Measurements from ENCODE around the gene PHLPP1. TPM values are rescaled to one million over a fixed set of nuclear protein-coding genes. Genes with fewer than 3 reads are reported as not detected.
"Not testable (repeated sequence)": the region's sequence is repeated elsewhere in the genome, so short reads cannot be mapped to it uniquely, and the experiment has no call there.

PHLPP1 gene
- total and polyA plus RNA-seq, 10 donors, result 1.2 to 10.6 (median 6.7) TPM

GRCh38 chr18:62690236-62690815 lies 25.0 kb upstream of the PHLPP1 start:
- no peak for TF ChIP-seq CTCF (IDR thresholded peaks at IDR 0.05 in 8 of 11, conservative IDR thresholded peaks at IDR 0.05 in 3 of 11)
- TF ChIP-seq POLR2AphosphoS5 (IDR thresholded peaks at IDR 0.05), result no peak
- TF ChIP-seq POLR2A (IDR thresholded peaks at IDR 0.05), result no peak
- no peaks in the 10 kb centered on the region for H3K36me3 ChIP-seq
- peaks cover 0 to 55% (median 38%) of the 10 kb centered on the region in 8 donors for H3K9me3 ChIP-seq
- H3K4me1 ChIP-seq, result no peaks in the 10 kb centered on the region
- 72 to 90% (median 83%) methylated on average over 6 of the region's 6 CpGs for WGBS, 5 donors
- no peak for DNase-seq
- intact Hi-C loops (cut with DNase I; ENCODE audit: low total_unique reads), result no loop called here
- no peaks in the 10 kb centered on the region for H3K27me3 ChIP-seq (replicated peaks in 1 of 7)
- no peak overlapping the region for H3K4me3 ChIP-seq
- no peak overlapping the region for H3K27ac ChIP-seq

GRCh38 chr18:62693659-62694058 lies 21.7 kb upstream of the PHLPP1 start:
- no peak for DNase-seq
- Histone ChIP-seq H3K27ac (no peak overlapping the region), H3K9me3 (peaks cover 0 to 30% (median 17%) of the 10 kb centered on the region in 8 donors), H3K4me3 (no peak overlapping the region), H3K4me1 (no peaks in the 10 kb centered on the region), H3K36me3 (no peaks in the 10 kb centered on the region), H3K27me3 (replicated peaks in 1 of 7) (no peaks in the 10 kb centered on the region)
- TF ChIP-seq POLR2AphosphoS5 (IDR thresholded peaks at IDR 0.05), result no peak
- no peak for TF ChIP-seq POLR2A (IDR thresholded peaks at IDR 0.05)
- no peak for TF ChIP-seq CTCF (IDR thresholded peaks at IDR 0.05 in 8 of 11, conservative IDR thresholded peaks at IDR 0.05 in 3 of 11)
- WGBS, 5 donors, result 61 to 74% (median 72%) methylated on average over 1 of the region's 1 CpG
- intact Hi-C loops (cut with DNase I; ENCODE audit: low total_unique reads), result no loop called here

GRCh38 chr18:62697636-62698035 lies 17.7 kb upstream of the PHLPP1 start:
- TF ChIP-seq POLR2A (IDR thresholded peaks at IDR 0.05) (no peak), CTCF (IDR thresholded peaks at IDR 0.05 in 8 of 11, conservative IDR thresholded peaks at IDR 0.05 in 3 of 11) (no peak), POLR2AphosphoS5 (IDR thresholded peaks at IDR 0.05) (no peak)
- H3K27ac ChIP-seq, result no peak overlapping the region
- H3K4me3 ChIP-seq, result no peak overlapping the region
- no peaks in the 10 kb centered on the region for H3K27me3 ChIP-seq (replicated peaks in 1 of 7)
- H3K36me3 ChIP-seq, result no peaks in the 10 kb centered on the region
- intact Hi-C loops (cut with DNase I; ENCODE audit: low total_unique reads), result no loop called here
- DNase-seq, result no peak
- no peaks in the 10 kb centered on the region for H3K9me3 ChIP-seq
- no peaks in the 10 kb centered on the region for H3K4me1 ChIP-seq

GRCh38 chr18:62702259-62702658 lies 13.1 kb upstream of the PHLPP1 start:
- TF ChIP-seq POLR2A (IDR thresholded peaks at IDR 0.05), result no peak
- no peak for TF ChIP-seq CTCF (IDR thresholded peaks at IDR 0.05 in 8 of 11, conservative IDR thresholded peaks at IDR 0.05 in 3 of 11)
- no peak for TF ChIP-seq POLR2AphosphoS5 (IDR thresholded peaks at IDR 0.05)
- Histone ChIP-seq H3K27me3 (replicated peaks in 1 of 7) (peaks cover 0 to 6% (median 0%) of the 10 kb centered on the region in 7 donors), H3K9me3 (no peaks in the 10 kb centered on the region), H3K27ac (no peak overlapping the region), H3K4me1 (no peaks in the 10 kb centered on the region), H3K36me3 (no peaks in the 10 kb centered on the region), H3K4me3 (no peak overlapping the region)
- intact Hi-C loops (cut with DNase I; ENCODE audit: low total_unique reads), result no loop called here
- WGBS, 5 donors, result 31 to 42% (median 36%) methylated on average over 8 to 9 of the region's 9 CpGs
- no peak for DNase-seq

- H3K9me3 ChIP-seq; H3K27ac ChIP-seq; DNase-seq; intact Hi-C loops (cut with DNase I; ENCODE audit: low total_unique reads); H3K27me3 ChIP-seq (replicated peaks in 1 of 7); H3K36me3 ChIP-seq; H3K4me1 ChIP-seq; H3K4me3 ChIP-seq: not testable (repeated sequence)
- 93 to 97% (median 95%) methylated on average over 8 of the region's 8 CpGs for WGBS, 5 donors
These were observed 8.5 kb upstream of the PHLPP1 start for GRCh38 chr18:62706879-62707278.

- not testable (repeated sequence) for H3K27me3 ChIP-seq (replicated peaks in 1 of 7); DNase-seq; H3K9me3 ChIP-seq; H3K36me3 ChIP-seq; H3K4me3 ChIP-seq; H3K27ac ChIP-seq; H3K4me1 ChIP-seq
- intact Hi-C loops (cut with DNase I; ENCODE audit: low total_unique reads), result loop anchor here (5.0 kb wide), 2 partner anchors 123 to 272 kb away; no protein-coding TSS in a partner anchor
- 92 to 98% (median 93%) methylated on average over 11 of the region's 11 CpGs for WGBS, 5 donors
These were observed 5.4 kb upstream of the PHLPP1 start for GRCh38 chr18:62709908-62710307.

Measured in spleen (tissue), 11 donors.